ENCODE measurements around the gene SCN1B.

SCN1B gene

DNA sequence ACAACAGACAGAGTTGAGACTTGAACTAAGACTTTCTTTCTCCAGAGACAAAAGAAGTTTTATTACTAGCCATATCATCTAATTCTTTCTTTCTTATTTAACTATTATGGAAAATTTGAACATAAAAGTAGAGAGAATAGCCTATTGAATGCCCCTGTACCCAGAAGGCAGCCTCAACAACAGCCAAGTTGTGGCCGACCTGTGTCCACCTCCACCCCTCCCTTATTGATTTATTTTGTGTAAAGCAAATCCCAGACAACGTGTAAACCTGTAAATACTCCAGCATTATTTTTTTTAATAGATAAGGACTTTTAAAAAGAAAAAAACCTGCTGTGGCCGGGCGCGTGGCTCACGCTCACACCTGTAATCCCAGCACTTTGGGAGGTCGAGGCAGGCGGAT, 59.3 kb downstream of the SCN1B start:
- DNase-seq (ENCODE audit: insufficient read length, low spot score) = no peak
- TF ChIP-seq, protein P1, sequence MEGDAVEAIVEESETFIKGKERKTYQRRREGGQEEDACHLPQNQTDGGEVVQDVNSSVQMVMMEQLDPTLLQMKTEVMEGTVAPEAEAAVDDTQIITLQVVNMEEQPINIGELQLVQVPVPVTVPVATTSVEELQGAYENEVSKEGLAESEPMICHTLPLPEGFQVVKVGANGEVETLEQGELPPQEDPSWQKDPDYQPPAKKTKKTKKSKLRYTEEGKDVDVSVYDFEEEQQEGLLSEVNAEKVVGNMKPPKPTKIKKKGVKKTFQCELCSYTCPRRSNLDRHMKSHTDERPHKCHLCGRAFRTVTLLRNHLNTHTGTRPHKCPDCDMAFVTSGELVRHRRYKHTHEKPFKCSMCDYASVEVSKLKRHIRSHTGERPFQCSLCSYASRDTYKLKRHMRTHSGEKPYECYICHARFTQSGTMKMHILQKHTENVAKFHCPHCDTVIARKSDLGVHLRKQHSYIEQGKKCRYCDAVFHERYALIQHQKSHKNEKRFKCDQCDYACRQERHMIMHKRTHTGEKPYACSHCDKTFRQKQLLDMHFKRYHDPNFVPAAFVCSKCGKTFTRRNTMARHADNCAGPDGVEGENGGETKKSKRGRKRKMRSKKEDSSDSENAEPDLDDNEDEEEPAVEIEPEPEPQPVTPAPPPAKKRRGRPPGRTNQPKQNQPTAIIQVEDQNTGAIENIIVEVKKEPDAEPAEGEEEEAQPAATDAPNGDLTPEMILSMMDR (IDR thresholded peaks at IDR 0.05; ENCODE audit: insufficient read depth, missing control alignments) = no peak
- FAIRE-seq = no peak

All from D721Med (cell line).